ENCODE measurements around the gene YIF1B. TPM values are rescaled to one million over a fixed set of nuclear protein-coding genes. Genes with fewer than 3 reads are reported as not detected.

The YIF1B gene
- total RNA-seq, 2 donors from 2014 or later = 34.7 to 71.9 TPM

- Histone ChIP-seq H3K27ac (no peak overlapping the region), H3K36me3 (peaks cover 0 to 6% of the 10 kb centered on the region in 2 donors)
- DNase-seq (ENCODE audit: low spot score) = no peak
Measured at GRCh38 chr19:38309615-38310278, 6.0 kb downstream of the YIF1B start.

DNA sequence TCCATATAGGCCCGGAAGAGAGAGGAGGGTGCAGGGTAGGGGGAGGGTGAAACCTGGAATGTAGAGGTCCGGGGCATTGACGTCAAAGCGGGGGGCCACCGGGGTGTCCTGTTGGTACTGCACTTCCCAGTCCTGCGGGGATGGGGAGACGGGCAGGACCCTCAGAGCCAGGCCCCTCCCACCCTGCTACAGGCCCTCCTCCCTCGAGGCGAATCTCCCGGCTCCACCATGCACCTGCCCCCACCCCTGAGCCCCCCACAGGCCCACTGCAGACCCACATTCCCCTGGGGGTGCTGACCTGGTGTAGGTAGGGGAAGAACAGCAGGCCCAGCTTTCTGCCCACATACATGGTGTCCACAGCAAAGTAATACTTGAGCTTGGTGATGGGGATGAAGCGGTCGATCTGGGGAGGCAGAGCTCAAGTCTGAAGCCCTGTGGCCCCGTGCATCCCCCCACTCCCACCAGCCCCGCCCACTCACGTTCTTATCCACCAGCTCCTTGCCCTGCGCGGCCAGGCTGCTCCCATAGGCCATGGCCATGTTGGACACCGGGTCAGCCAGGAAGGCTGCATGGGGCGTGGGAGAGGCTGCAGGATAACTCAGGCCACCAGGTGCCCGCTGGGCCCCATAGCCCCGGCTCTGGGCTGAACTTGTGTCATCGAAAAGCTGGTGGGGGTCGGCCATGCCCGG lies 6.7 kb downstream of the YIF1B start:
- no peak for TF ChIP-seq POLR2A (IDR thresholded peaks at IDR 0.05)
- no peak for TF ChIP-seq POLR2AphosphoS5 (IDR thresholded peaks at IDR 0.05)
- H3K4me3 ChIP-seq = no peak overlapping the region
- no peaks in the 10 kb centered on the region for H3K9me3 ChIP-seq
- H3K27me3 ChIP-seq (replicated peaks; ENCODE audit: insufficient read depth) = no peaks in the 10 kb centered on the region
- no peak for DNase-seq (ENCODE audit: low spot score)
- peaks cover 0 to 6% of the 10 kb centered on the region in 2 donors for H3K36me3 ChIP-seq
- no peaks in the 10 kb centered on the region for H3K4me1 ChIP-seq (replicated peaks)
- WGBS = 86% methylated on average over 22 of the region's 24 CpGs
- intact Hi-C loops (cut with DNase I) = no loop called here
- H3K27ac ChIP-seq = no peak overlapping the region

More at GRCh38 chr19:38309615-38310278, 6.0 kb downstream of the YIF1B start:
- TF ChIP-seq POLR2A (IDR thresholded peaks at IDR 0.05) (no peak), POLR2AphosphoS5 (IDR thresholded peaks at IDR 0.05) (no peak)
- TF ChIP-seq, protein P1, sequence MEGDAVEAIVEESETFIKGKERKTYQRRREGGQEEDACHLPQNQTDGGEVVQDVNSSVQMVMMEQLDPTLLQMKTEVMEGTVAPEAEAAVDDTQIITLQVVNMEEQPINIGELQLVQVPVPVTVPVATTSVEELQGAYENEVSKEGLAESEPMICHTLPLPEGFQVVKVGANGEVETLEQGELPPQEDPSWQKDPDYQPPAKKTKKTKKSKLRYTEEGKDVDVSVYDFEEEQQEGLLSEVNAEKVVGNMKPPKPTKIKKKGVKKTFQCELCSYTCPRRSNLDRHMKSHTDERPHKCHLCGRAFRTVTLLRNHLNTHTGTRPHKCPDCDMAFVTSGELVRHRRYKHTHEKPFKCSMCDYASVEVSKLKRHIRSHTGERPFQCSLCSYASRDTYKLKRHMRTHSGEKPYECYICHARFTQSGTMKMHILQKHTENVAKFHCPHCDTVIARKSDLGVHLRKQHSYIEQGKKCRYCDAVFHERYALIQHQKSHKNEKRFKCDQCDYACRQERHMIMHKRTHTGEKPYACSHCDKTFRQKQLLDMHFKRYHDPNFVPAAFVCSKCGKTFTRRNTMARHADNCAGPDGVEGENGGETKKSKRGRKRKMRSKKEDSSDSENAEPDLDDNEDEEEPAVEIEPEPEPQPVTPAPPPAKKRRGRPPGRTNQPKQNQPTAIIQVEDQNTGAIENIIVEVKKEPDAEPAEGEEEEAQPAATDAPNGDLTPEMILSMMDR (IDR thresholded peaks at IDR 0.05) = no peak
- WGBS = 100% methylated on average over 3 of the region's 3 CpGs
- H3K4me3 ChIP-seq = no peak overlapping the region
- intact Hi-C loops (cut with DNase I) = no loop called here
- H3K27me3 ChIP-seq (replicated peaks; ENCODE audit: insufficient read depth) = no peaks in the 10 kb centered on the region
- H3K9me3 ChIP-seq = no peaks in the 10 kb centered on the region
- H3K4me1 ChIP-seq (replicated peaks) = no peaks in the 10 kb centered on the region

GRCh38 chr19:38308006-38308766 lies 7.6 kb downstream of the YIF1B start:
- intact Hi-C loops (cut with DNase I) = no loop called here
- H3K9me3 ChIP-seq = no peaks in the 10 kb centered on the region
- peaks cover 0 to 6% of the 10 kb centered on the region in 2 donors for H3K36me3 ChIP-seq
- TF ChIP-seq, protein P1 (IDR thresholded peaks at IDR 0.05) = no peak
- TF ChIP-seq POLR2AphosphoS5 (IDR thresholded peaks at IDR 0.05) (no peak), POLR2A (IDR thresholded peaks at IDR 0.05) (no peak)
- no peak for DNase-seq (ENCODE audit: low spot score)
- H3K27ac ChIP-seq = no peak overlapping the region
- no peaks in the 10 kb centered on the region for H3K27me3 ChIP-seq (replicated peaks; ENCODE audit: insufficient read depth)
- H3K4me3 ChIP-seq = no peak overlapping the region
- H3K4me1 ChIP-seq (replicated peaks) = no peaks in the 10 kb centered on the region
- WGBS = 88% methylated on average over 12 of the region's 12 CpGs

GRCh38 chr19:38307597-38307996 lies 8.2 kb downstream of the YIF1B start:
- no peaks in the 10 kb centered on the region for H3K9me3 ChIP-seq
- no peak overlapping the region for H3K4me3 ChIP-seq
- no peak overlapping the region for H3K27ac ChIP-seq
- intact Hi-C loops (cut with DNase I) = no loop called here
- peaks cover 0 to 6% of the 10 kb centered on the region in 2 donors for H3K36me3 ChIP-seq
- WGBS = 92% methylated on average over 4 of the region's 8 CpGs
- TF ChIP-seq POLR2A (IDR thresholded peaks at IDR 0.05) = no peak
- TF ChIP-seq, protein P1 (IDR thresholded peaks at IDR 0.05) = no peak
- DNase-seq (ENCODE audit: low spot score) = no peak
- H3K27me3 ChIP-seq (replicated peaks; ENCODE audit: insufficient read depth) = no peaks in the 10 kb centered on the region
- H3K4me1 ChIP-seq (replicated peaks) = no peaks in the 10 kb centered on the region

- peaks cover 0 to 6% of the 10 kb centered on the region in 2 donors for H3K36me3 ChIP-seq
- no peak for DNase-seq (ENCODE audit: low spot score)
- 93% methylated on average over 4 of the region's 4 CpGs for WGBS
Measured at GRCh38 chr19:38307076-38307475, 8.7 kb downstream of the YIF1B start.

More at GRCh38 chr19:38307076-38307475, 8.7 kb downstream of the YIF1B start:
- H3K27ac ChIP-seq = no peak overlapping the region
- no peaks in the 10 kb centered on the region for H3K4me1 ChIP-seq (replicated peaks)
- intact Hi-C loops (cut with DNase I) = no loop called here
- H3K4me3 ChIP-seq = no peak overlapping the region
- H3K9me3 ChIP-seq = no peaks in the 10 kb centered on the region
- TF ChIP-seq POLR2AphosphoS5 (IDR thresholded peaks at IDR 0.05) = no peak
- TF ChIP-seq, protein P1 (IDR thresholded peaks at IDR 0.05) = no peak
- TF ChIP-seq POLR2A (IDR thresholded peaks at IDR 0.05) = no peak
- no peaks in the 10 kb centered on the region for H3K27me3 ChIP-seq (replicated peaks; ENCODE audit: insufficient read depth)
